ENCODE data around the gene DESI1.
"Not testable (repeated sequence)": the region's sequence is repeated elsewhere in the genome, so short reads cannot be mapped to it uniquely, and the experiment has no call there.

Gene DESI1

GRCh38 chr22:41620589-41621098 lies at the start of gene DESI1:
DESI1 (minus strand) TSS chr22:41621043; CDS start chr22:41620839, 204 bp downstream.
- DNase-seq (ENCODE audit: low read depth) = no peak

GRCh38 chr22:41668971-41669911 lies 48.4 kb upstream of the DESI1 start:
- DNase-seq (ENCODE audit: low read depth) = peak; percentile 64

GRCh38 chr22:41664951-41665350 lies 44.1 kb upstream of the DESI1 start:
- no peak for DNase-seq (ENCODE audit: low read depth)

- no peak for DNase-seq (ENCODE audit: low read depth)
Measured at GRCh38 chr22:41664490-41664889, 43.6 kb upstream of the DESI1 start.

- DNase-seq (ENCODE audit: low read depth) = not testable (repeated sequence)
Measured at GRCh38 chr22:41663594-41663993, 42.8 kb upstream of the DESI1 start.

GRCh38 chr22:41661713-41662112 lies 40.9 kb upstream of the DESI1 start:
- no peak for DNase-seq (ENCODE audit: low read depth)

- no peak for DNase-seq (ENCODE audit: low read depth)
Measured at GRCh38 chr22:41661088-41661487, 40.2 kb upstream of the DESI1 start.

- no peak for DNase-seq (ENCODE audit: low read depth)
Measured at GRCh38 chr22:41660416-41660815, 39.6 kb upstream of the DESI1 start.

- no peak for DNase-seq (ENCODE audit: low read depth)
Measured at GRCh38 chr22:41659941-41660340, 39.1 kb upstream of the DESI1 start.

GRCh38 chr22:41658869-41659268 lies 38.0 kb upstream of the DESI1 start:
- no peak for DNase-seq (ENCODE audit: low read depth)

GRCh38 chr22:41657709-41658108 lies 36.9 kb upstream of the DESI1 start:
- DNase-seq (ENCODE audit: low read depth) = no peak

- no peak for DNase-seq (ENCODE audit: low read depth)
Measured at GRCh38 chr22:41656556-41656955, 35.7 kb upstream of the DESI1 start.

GRCh38 chr22:41654322-41654721 lies 33.5 kb upstream of the DESI1 start:
- DNase-seq (ENCODE audit: low read depth) = no peak

- no peak for DNase-seq (ENCODE audit: low read depth)
Measured at GRCh38 chr22:41650821-41651220, 30.0 kb upstream of the DESI1 start.

GRCh38 chr22:41650229-41650628 lies 29.4 kb upstream of the DESI1 start:
- no peak for DNase-seq (ENCODE audit: low read depth)

- DNase-seq (ENCODE audit: low read depth) = no peak
Measured at GRCh38 chr22:41648432-41648831, 27.6 kb upstream of the DESI1 start.

- no peak for DNase-seq (ENCODE audit: low read depth)
Measured at GRCh38 chr22:41647771-41648170, 26.9 kb upstream of the DESI1 start.

GRCh38 chr22:41642331-41643110 lies 21.7 kb upstream of the DESI1 start:
- no peak for DNase-seq (ENCODE audit: low read depth)

- DNase-seq (ENCODE audit: low read depth) = no peak
Measured at GRCh38 chr22:41641854-41642253, 21.0 kb upstream of the DESI1 start.

- no peak for DNase-seq (ENCODE audit: low read depth)
Measured at GRCh38 chr22:41638748-41639147, 17.9 kb upstream of the DESI1 start.

GRCh38 chr22:41638124-41638523 lies 17.3 kb upstream of the DESI1 start:
- DNase-seq (ENCODE audit: low read depth) = no peak

- not testable (repeated sequence) for DNase-seq (ENCODE audit: low read depth)
Measured at GRCh38 chr22:41637623-41638022, 16.8 kb upstream of the DESI1 start.

- DNase-seq (ENCODE audit: low read depth) = peak; percentile 24
Measured at GRCh38 chr22:41636467-41636866, 15.6 kb upstream of the DESI1 start.
